ENCODE measurements around the gene LLGL2.
"Not testable (repeated sequence)": the region's sequence is repeated elsewhere in the genome, so short reads cannot be mapped to it uniquely, and the experiment has no call there.

The LLGL2 gene

DNA sequence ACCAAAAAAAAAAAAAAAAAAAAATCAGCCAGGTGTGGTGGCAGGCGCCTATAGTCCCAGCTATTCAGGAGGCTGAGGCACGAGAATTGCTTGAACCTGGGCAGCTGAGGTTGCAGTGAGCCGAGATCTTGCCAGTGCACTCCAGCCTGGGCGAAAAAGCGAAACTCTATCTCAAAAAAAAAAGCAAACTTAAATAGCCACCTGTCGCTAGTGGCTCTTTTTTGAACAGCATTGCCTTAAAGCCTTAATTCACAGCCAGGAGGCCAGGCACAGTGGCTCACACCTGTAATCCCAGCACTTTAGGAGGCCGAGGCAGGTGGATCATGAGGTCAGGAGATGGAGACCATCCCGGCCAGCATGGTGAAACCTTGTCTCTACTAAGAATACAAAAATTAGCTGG is 5.1 kb upstream of the LLGL2 start:
- in situ Hi-C loops (cut with HindIII; ENCODE audit: low sequenced_read_pairs) = not testable (repeated sequence)

DNA sequence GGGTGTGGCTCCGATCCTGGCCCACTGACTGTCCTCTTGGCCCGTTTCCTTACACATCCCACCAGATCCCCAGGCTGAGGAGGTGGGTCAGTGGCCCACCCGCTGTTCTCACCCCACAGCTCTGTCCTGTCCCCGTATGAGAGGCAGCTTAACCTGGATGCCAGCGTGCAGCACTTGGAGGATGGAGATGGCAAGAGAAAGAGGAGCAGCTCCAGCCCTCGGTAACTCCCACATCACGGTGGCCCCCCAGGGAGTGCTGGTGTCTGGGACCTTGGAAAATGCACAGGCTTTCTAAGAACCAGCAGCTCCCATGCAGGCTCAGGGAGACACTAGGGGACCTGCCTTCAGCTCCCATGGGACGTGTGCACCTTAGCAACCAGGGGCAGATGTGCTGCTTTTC is 4.2 kb upstream of the LLGL2 start:
- in situ Hi-C loops (cut with HindIII; ENCODE audit: low sequenced_read_pairs) = no loop called here

DNA sequence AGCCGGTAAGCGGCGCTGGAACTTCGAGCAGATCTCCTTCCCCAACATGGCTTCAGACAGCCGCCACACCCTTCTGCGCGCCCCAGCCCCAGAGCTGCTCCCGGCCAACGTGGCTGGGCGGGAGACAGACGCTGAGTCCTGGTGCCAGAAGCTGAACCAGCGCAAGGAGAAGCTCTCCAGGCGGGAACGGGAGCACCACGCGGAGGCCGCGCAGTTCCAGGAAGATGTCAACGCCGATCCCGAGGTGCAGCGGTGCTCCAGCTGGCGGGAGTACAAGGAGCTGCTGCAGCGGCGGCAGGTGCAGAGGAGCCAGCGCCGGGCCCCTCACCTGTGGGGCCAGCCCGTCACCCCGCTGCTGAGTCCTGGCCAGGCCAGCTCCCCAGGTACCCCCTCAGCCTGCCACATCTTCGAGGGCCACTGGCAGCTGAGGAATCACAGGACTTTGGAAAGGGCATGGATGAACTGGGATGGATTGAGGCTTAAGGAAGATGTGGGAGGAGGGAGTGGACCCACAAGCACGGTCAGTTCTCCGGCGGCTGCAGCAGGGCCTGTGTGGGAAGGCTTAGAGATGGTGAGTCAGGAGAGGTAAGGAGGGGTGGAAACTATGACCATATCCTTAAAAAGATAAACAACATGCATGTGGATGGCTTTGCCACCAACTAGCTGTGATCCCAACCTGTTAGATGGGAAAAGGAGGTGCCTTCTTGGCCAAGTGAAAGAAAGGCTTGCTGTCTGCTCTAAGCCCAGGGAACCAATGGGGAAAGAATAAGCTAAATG is 3.4 kb upstream of the LLGL2 start:
- in situ Hi-C loops (cut with HindIII; ENCODE audit: low sequenced_read_pairs) = no loop called here

DNA sequence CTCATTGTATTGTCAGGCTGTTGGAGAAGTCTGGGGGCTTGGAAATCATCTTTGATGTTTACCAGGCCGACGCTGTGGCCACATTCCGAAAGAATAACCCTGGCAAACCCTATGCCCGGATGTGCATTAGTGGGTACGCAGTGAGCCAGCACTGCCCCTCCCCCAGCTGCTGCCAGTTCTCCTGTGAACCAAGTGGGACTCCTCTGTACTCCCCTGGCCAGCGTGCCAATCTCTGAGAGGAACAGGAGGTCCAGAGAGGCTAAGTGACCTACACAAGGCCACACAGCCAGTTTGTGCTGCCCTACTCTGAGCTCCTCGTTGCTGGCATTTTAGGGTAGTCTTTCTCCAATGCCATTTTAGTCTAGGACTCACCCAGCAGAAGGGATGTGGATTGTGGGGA is 1.9 kb upstream of the LLGL2 start:
- in situ Hi-C loops (cut with HindIII; ENCODE audit: low sequenced_read_pairs) = no loop called here

GRCh38 chr17:75524269-75524969 is 1.1 kb upstream of the LLGL2 start:
- in situ Hi-C loops (cut with HindIII; ENCODE audit: low sequenced_read_pairs) = no loop called here

- in situ Hi-C loops (cut with HindIII; ENCODE audit: low sequenced_read_pairs) = no loop called here
Measured at GRCh38 chr17:75525806-75526554, 483 bp downstream of the LLGL2 start.

GRCh38 chr17:75526555-75527270 is 1.2 kb downstream of the LLGL2 start:
- in situ Hi-C loops (cut with HindIII; ENCODE audit: low sequenced_read_pairs) = no loop called here

DNA sequence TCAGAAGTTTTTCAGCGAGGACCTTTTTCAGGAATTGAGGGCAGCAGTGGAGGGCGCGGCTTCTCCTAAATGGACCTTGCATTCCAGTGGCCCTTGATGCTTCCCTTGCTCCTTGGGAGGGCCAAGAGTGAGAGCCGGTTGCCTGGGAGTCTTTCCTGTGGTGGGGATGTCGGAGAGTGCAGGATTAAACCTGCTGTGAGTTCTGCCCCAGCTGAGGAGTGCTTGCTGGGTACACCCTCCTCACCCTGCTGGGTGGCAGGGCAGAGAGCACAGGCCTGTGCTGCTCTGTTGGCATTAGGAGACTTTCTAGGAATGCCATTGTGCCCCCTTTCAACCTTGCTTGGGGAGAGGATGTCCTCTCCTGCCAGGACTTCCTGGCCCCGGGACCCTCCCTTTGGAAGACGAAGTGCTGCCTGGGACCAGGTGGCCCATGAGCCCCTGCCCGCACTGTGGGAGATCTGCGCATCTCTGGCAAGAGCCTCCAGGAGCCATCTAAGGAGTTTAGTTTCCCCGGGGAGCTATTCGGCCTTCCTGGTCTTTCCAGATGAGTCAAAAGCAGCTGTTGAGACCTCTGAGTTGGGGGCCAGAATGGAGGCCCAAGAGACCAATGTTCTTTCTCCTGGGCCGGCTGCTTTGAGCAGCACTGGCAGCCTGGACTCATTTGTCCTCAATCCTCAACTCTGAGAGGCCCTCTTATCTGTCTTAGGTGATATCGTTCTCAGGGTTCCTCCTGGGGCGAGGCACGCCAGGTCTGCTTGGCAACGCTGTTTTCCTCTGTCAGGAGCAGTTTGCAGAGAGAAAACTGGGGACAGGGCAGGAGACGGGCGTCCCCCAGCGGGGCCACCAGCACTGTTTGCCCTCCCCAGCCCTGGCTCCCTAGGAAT is 5.6 kb downstream of the LLGL2 start:
- in situ Hi-C loops (cut with HindIII; ENCODE audit: low sequenced_read_pairs) = no loop called here

DNA sequence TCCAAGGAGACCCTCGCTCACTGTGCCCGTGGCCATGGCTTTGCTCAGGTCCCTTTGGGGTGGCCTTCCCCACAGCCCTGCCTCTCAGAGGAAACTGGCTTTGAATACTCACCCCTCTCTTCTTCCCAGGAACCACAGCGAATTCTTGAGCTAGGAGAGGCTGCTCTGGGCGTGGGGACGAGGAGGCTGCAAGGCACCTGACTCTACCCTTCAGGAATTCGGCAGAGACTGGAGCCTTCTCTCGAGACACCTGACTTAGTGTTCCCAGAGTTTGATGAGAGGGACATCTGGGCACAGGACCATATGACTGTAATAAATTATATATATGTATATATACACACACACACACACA is 6.2 kb downstream of the LLGL2 start:
- in situ Hi-C loops (cut with HindIII; ENCODE audit: low sequenced_read_pairs) = no loop called here

DNA sequence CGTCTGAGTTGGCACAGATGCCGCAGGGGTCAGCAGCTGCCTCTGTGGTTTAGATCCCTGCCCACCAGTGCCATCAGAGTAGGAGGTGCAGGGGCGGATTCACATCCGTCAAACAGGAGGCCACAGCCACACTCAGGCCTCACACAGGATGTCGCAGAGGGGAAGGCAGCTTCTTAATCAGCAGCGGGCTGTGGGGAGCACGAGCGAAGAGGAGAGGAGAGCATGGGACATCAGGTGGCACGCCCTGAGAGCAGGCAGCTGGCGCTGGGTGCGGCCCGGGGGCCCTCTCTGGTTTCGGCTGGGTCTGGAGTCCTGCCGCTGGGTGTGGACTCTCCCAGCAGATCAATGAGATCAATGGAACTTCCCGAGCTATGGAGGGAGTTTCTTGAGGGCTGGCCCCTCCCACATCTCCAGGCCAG is 9.6 kb downstream of the LLGL2 start:
- in situ Hi-C loops (cut with HindIII; ENCODE audit: low sequenced_read_pairs) = no loop called here

DNA sequence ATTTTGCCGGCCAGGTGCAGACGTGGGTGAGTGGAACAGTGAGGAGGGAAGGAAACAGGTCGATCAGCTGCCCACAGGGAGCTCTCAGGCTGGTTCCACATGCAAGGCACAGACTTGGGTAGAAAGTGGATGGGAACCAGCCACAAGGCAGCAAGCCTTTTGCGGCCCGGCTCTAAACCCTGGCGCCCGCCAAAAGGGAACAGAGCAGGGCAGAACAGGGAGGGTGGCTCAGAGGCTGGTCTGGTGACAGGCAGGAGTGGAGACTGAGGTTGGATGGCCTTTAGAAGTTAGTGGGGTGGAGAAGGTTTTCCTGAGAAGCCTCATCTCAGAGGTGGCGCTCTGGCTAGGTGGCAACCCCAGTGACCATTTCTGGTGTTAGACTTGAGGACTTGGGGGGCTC is 10.4 kb downstream of the LLGL2 start:
- in situ Hi-C loops (cut with HindIII; ENCODE audit: low sequenced_read_pairs) = no loop called here

DNA sequence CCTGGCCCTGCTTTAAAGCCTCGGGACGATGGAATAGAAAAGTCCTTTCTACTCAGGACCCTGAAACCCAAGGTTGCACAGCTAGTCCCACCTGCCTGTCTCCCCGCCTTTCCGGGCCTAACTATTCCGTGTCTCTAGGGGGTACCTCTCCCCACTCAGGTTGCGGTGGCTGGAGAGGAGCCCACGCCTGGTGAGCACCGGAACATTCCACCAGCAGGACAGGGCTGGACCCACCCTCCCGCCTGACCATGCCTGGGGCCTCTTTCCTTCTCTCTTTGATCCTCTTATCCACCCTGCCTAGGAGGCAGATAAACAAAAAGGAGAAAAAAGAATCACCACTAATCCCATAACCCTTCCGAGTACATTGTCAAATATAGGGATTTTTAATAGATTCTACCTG is 10.9 kb downstream of the LLGL2 start:
- in situ Hi-C loops (cut with HindIII; ENCODE audit: low sequenced_read_pairs) = no loop called here

DNA sequence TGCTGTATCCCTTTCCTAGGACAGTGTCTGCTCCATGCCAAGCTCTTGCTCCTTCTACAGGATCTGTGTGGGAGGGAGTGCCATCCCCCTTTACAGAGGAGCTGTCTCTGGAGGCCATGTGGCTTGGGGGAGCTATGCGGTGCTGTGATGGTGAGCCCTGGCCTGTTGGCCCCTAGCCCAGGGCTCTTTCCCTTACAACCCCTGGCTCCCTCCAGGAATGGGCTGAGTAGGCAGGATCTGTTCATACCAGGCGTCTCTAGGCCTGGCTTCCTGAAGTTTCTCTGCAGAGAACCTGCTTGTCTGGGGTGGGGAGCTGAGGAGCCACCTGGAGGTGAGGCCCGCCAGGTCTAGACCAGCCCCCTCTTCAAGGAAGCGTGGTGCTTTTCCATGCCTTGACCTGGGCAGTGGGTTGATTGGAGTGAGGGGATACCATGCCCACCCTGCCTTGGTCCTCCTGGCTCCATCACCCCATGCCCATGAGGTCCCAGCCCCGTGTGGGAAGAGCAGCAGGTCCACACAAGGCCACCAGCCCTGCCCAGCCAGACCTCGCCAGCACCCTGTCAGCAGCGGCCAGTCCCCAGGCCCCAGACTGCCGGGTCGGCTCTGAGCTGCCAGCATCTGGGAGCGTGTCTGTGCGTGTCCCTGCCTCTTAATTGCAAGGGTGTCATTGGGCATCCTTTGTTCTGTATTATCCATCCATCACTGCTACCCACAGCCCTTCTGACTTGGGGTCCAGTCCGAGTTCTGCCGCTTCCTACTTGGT is 14.7 kb downstream of the LLGL2 start:
- in situ Hi-C loops (cut with HindIII; ENCODE audit: low sequenced_read_pairs) = no loop called here

GRCh38 chr17:75540923-75541503 is 15.5 kb downstream of the LLGL2 start:
- in situ Hi-C loops (cut with HindIII; ENCODE audit: low sequenced_read_pairs) = no loop called here

- in situ Hi-C loops (cut with HindIII; ENCODE audit: low sequenced_read_pairs) = no loop called here
Measured at GRCh38 chr17:75542229-75542628, 16.7 kb downstream of the LLGL2 start.

GRCh38 chr17:75542728-75543336 is 17.3 kb downstream of the LLGL2 start:
- in situ Hi-C loops (cut with HindIII; ENCODE audit: low sequenced_read_pairs) = no loop called here

DNA sequence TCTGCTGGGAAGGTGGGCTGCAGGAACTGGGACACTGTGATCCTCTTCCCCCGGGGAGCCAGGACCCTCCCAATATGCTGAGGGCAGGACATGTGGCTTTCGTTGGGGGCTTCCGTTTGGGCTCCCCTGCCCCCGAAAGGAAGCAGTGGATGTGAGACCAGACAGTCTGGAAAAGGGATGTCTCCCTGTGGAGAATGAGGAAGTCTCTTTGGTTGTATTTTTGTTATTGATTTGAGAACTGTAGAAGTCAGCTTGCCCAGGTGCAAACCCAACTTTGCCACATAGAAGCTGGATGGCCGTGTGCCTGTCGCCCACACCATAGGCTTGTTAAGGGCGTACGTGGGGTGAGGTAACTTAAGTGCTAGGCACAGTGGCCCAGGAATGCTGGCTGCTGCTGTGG is 18.8 kb downstream of the LLGL2 start:
- in situ Hi-C loops (cut with HindIII; ENCODE audit: low sequenced_read_pairs) = no loop called here

GRCh38 chr17:75546181-75546580 is 20.7 kb downstream of the LLGL2 start:
- in situ Hi-C loops (cut with HindIII; ENCODE audit: low sequenced_read_pairs) = no loop called here

- in situ Hi-C loops (cut with HindIII; ENCODE audit: low sequenced_read_pairs) = no loop called here
Measured at GRCh38 chr17:75547091-75547490, 21.6 kb downstream of the LLGL2 start.

All from endothelial cell of hepatic sinusoid (primary cell).